KOPT-K1 (cell line): ENCODE data around the gene GRID2.

Source experiments
- H3K27ac ChIP-seq: fragments of 200-600 bp; sonication (generic); 2 replicates; pipeline ENCODE4 v1.5.1; 2016; ENCODE audit warnings: antibody characterized with exemption, mild to moderate bottlenecking, low read depth, low read length; ENCODE audit not compliant: poor library complexity, severe bottlenecking
- H3K36me3 ChIP-seq: fragments of 200-600 bp; sonication (generic); 2 replicates; pipeline ENCODE4 v1.5.1; 2017; ENCODE audit warnings: antibody characterized with exemption, mild to moderate bottlenecking, low read length, moderate library complexity; ENCODE audit not compliant: insufficient read depth
- H3K9me3 ChIP-seq: fragments of 200-600 bp; sonication (generic); 2 replicates; pipeline ENCODE4 v1.5.1; 2017; ENCODE audit warnings: antibody characterized with exemption, low read length, mild to moderate bottlenecking; ENCODE audit not compliant: insufficient read depth, poor library complexity, severe bottlenecking

Gene GRID2

GRCh38 chr4:93461541-93461940, 1157.8 kb downstream of the GRID2 start:
- H3K36me3 ChIP-seq: no peaks in the 10 kb centered on the region
- H3K27ac ChIP-seq: no peak overlapping the region
- no peaks in the 10 kb centered on the region for H3K9me3 ChIP-seq

DNA sequence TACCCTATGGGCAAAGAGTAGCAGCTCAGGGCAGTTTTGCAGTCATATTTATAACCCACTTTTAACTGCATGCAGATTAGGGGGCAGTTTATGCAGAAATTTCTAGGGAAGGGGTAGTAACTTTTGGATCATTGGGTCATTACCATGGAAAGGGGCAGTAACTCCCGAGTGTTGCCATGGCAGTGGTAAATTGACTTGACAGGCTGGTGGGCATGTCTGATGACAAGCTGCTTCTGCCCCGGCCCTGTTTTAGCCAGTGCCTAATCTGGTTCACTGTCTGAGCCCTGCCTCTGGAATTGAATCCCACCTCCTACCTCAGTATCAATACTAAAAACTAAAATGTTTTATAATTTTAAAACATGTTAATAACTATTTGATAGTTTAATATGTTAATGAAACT, 1162.7 kb downstream of the GRID2 start:
- no peaks in the 10 kb centered on the region for H3K36me3 ChIP-seq
- H3K9me3 ChIP-seq: no peaks in the 10 kb centered on the region
- no peak overlapping the region for H3K27ac ChIP-seq

GRCh38 chr4:93467484-93468155, 1163.9 kb downstream of the GRID2 start:
- Histone ChIP-seq H3K36me3 (no peaks in the 10 kb centered on the region), H3K9me3 (no peaks in the 10 kb centered on the region), H3K27ac (no peak overlapping the region)

- no peak overlapping the region for H3K27ac ChIP-seq
- H3K9me3 ChIP-seq: no peaks in the 10 kb centered on the region
- no peaks in the 10 kb centered on the region for H3K36me3 ChIP-seq
These were observed 1165.8 kb downstream of the GRID2 start for GRCh38 chr4:93469560-93469959.

DNA sequence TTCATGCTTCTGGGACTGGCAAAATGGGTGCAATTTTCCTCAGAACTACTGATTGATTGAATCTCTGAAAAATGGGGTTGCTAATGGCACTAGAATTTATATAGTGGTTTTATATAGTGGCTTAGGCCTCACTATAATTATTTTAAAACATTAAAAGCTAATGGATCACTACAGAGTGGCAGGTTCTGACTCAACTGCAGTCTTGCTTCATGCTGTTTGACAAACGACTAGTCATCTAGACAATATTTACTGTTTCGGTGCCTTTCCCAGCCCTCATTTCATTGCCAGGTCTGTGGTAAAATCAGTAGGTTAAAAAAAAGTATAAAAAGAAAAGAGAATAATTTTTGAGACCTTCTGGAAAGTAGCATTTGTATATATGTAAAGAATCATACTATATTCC, 1172.0 kb downstream of the GRID2 start:
- no peaks in the 10 kb centered on the region for H3K9me3 ChIP-seq
- H3K27ac ChIP-seq: no peak overlapping the region
- H3K36me3 ChIP-seq: no peaks in the 10 kb centered on the region

DNA sequence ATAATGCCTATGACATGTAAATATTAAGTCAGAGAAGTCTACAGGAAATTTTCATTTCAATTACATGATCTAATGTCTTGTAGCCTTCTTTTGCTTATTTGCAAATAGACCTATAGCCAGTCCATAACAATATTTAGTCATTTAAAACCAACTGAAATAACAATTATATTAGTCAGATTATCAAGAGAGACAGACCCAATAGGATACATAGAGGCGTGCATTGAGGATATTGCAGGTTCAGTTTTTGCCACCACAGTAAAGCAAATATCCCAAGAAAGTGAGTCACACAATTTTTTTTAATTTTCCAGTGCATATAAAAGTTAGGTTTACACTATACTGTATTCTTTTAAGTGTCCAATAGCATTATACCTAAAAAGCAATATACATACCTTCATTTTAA, 1175.0 kb downstream of the GRID2 start:
- no peaks in the 10 kb centered on the region for H3K9me3 ChIP-seq
- H3K27ac ChIP-seq: no peak overlapping the region
- H3K36me3 ChIP-seq: no peaks in the 10 kb centered on the region

GRCh38 chr4:93480452-93480851, 1176.7 kb downstream of the GRID2 start:
- H3K9me3 ChIP-seq: no peaks in the 10 kb centered on the region
- H3K27ac ChIP-seq: no peak overlapping the region
- no peaks in the 10 kb centered on the region for H3K36me3 ChIP-seq

DNA sequence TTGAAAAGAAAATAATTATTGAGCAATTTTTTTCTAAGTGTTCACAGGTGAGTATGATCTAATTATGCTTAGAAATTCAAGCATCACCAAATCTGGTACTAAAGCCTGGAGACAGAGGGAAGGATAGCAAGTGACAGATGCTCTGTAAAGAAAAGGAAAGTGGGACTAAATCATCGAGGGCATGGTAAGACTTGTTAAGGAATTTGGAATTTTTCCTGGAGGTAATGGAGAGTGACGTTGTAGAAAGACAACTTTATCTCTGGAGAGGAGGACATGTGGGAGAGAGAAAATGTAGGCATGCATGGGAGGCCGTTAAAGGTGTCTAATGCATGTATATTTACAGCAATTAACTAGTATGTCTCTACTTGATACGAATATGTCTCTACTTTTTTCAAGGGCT, 1191.6 kb downstream of the GRID2 start:
- Histone ChIP-seq H3K9me3 (no peaks in the 10 kb centered on the region), H3K27ac (no peak overlapping the region), H3K36me3 (no peaks in the 10 kb centered on the region)

DNA sequence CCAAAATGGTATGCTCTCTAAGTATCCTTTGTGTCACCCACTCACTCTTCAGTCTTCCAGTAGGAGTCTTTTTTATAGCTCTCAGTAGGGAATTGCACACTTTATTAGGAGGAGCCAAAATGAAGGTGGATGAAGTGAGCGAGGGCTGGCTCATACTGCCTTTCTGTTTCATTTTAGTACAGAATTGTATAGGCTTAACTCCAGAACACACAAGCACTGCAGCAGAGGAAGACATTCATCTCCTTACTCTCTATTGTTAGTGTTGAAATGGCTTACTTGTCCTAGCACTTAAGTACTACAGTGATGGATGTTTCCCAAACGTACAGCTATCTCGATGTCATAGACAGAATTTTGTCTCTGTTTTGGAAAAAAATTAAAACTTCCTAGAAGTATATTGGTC, 1197.5 kb downstream of the GRID2 start:
- H3K36me3 ChIP-seq: no peaks in the 10 kb centered on the region
- H3K27ac ChIP-seq: no peak overlapping the region
- H3K9me3 ChIP-seq: no peaks in the 10 kb centered on the region

DNA sequence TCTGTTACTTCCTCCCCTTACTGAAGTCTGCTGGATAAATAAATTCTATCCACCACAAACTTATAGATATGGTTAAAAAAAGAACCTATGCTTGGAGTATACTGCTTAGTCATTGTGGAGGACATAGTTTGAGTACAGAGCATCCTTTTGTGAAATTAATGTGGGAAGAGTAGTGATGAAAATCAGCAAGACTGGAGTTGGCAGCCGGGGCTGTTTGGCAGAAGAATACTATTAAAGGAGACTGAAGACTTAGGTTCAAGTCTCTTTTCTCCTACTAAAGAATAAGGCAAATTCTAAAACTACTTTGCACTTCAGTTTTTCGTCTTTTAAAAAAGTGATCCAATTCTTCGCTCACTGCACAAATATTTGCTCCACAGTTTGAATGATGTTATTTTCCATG, 1198.2 kb downstream of the GRID2 start:
- Histone ChIP-seq H3K9me3 (no peaks in the 10 kb centered on the region), H3K27ac (no peak overlapping the region), H3K36me3 (no peaks in the 10 kb centered on the region)

DNA sequence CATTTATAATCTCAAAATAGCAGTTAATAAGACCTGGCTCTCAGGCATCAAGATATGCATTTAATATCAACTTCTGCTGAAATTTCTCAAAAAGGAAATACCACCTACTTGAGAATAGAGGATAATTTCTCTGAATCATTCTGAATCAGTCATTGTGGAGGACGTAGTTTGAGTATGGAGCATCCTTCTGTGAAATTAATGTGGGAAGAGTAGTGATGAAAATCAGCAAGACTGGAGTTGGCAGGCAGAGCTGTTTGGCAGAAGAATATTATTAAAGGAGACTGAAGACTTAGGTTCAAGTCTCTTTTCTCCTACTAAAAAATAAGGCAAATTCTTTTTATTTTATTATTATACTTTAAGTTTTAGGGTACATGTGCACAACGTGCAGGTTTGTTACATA, 1199.2 kb downstream of the GRID2 start:
- no peak overlapping the region for H3K27ac ChIP-seq
- no peaks in the 10 kb centered on the region for H3K9me3 ChIP-seq
- no peaks in the 10 kb centered on the region for H3K36me3 ChIP-seq

GRCh38 chr4:93513851-93514250, 1210.1 kb downstream of the GRID2 start:
- no peak overlapping the region for H3K27ac ChIP-seq
- H3K9me3 ChIP-seq: no peaks in the 10 kb centered on the region
- H3K36me3 ChIP-seq: no peaks in the 10 kb centered on the region

DNA sequence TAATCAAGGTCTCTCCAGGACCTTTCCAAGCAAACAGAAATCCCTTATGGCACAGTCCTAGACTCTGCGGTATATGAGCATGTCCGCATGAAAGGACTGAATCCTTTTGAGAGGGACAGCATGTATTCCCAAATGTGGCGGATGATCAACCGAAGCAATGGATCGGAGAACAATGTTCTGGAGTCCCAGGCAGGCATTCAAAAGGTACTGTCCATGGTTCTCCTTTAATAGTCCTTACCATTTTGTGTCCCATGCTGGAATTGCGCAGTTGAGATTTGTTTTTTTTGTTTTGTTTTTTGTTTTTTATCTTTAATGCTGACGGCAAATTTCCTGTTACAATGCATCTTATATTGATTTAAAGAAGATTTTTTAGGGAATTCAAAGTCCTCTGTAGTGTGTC, 1211.4 kb downstream of the GRID2 start:
- Histone ChIP-seq H3K36me3 (no peaks in the 10 kb centered on the region), H3K9me3 (no peaks in the 10 kb centered on the region)

GRCh38 chr4:93529692-93530372, 1226.1 kb downstream of the GRID2 start:
- H3K36me3 ChIP-seq: no peaks in the 10 kb centered on the region
- H3K9me3 ChIP-seq: no peaks in the 10 kb centered on the region

More for the DNA sequence above, 1211.4 kb downstream of the GRID2 start:
- H3K27ac ChIP-seq: no peak overlapping the region

DNA sequence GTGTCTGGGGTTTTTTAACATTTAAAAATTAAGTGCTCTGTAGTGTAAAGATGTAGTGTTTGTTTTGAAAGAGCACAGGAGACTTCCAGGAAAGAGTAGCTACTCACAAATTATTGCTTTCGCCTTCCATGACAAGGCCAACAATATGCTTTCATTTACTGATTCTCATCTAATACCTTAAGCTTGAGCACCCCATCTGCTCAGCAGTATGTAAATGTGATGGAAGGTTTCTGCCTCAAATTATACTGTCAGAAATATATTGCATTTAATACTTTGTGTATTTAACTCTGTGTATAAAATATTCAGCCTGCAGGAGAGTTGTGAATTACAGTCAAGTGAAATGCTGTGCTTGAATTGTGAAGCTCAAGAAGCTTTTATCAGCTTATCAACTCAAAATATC, 1228.5 kb downstream of the GRID2 start:
- Histone ChIP-seq H3K36me3 (no peaks in the 10 kb centered on the region), H3K9me3 (no peaks in the 10 kb centered on the region), H3K27ac (no peak overlapping the region)

More at GRCh38 chr4:93529692-93530372, 1226.1 kb downstream of the GRID2 start:
- H3K27ac ChIP-seq: no peak overlapping the region

GRCh38 chr4:93540562-93540961, 1236.8 kb downstream of the GRID2 start:
- H3K27ac ChIP-seq: no peak overlapping the region
- no peaks in the 10 kb centered on the region for H3K9me3 ChIP-seq
- no peaks in the 10 kb centered on the region for H3K36me3 ChIP-seq
